Common myeloid progenitor, CD34-positive (primary cell): ENCODE results near the gene GLA.
A peak's percentile ranks its signal among the peaks of the same experiment; 100 is the strongest.

Source experiments
- CTCF ChIA-PET: fragments of 350-600 bp; sonication (Branson Sonifier 250); formaldehyde crosslinking; loops from one replicate; lab custom pipeline; 2021; ENCODE audit warnings: antibody characterized with exemption; lab: Charles Lee
- POLR2A ChIA-PET: fragments of 350-600 bp; sonication (Branson Sonifier 250); formaldehyde crosslinking; loops from one replicate; lab custom pipeline; 2021; ENCODE audit warnings: antibody characterized with exemption; lab: Charles Lee
- DNase-seq, 3 donors: peaks; one replicate each; pipeline versions ENCODE4 v3.0.0 to v3.0.0-alpha.2; 2013
- H3K27ac ChIP-seq, 2 experiments: 1 replicate in 1 of 2; 2 replicates in 1 of 2; pipeline ENCODE4 v1.7.0; 2013; ENCODE audit warnings: inconsistent platforms in 2 of 2, low read length in 2 of 2, mild to moderate bottlenecking in 2 of 2, low read depth in 1 of 2, moderate library complexity in 1 of 2; ENCODE audit not compliant: severe bottlenecking in 2 of 2, insufficient read depth in 1 of 2, poor library complexity in 1 of 2
- H3K27me3 ChIP-seq, 5 experiments: replicated peaks in 2 of 5; 1 replicate in 3 of 5; 2 replicates in 2 of 5; pipeline versions ENCODE4 v1.6.1 to v1.7.0; 2013; ENCODE audit warnings: low read length in 4 of 5, mild to moderate bottlenecking in 2 of 5, moderate library complexity in 2 of 5, inconsistent platforms in 1 of 5; ENCODE audit not compliant: insufficient read depth in 5 of 5, control insufficient read depth in 4 of 5
- H3K36me3 ChIP-seq, 4 experiments: 1 replicate in 2 of 4; 2 replicates in 2 of 4; pipeline versions ENCODE4 v1.6.1 to v1.7.0; 2013; ENCODE audit warnings: low read length in 3 of 4, control low read depth in 1 of 4, mild to moderate bottlenecking in 1 of 4; ENCODE audit not compliant: control insufficient read depth in 4 of 4, insufficient read depth in 4 of 4
- H3K4me1 ChIP-seq, 4 experiments: 1 replicate in 3 of 4; 2 replicates in 1 of 4; pipeline versions ENCODE4 v1.6.1 to v1.7.1; 2013; ENCODE audit warnings: low read length in 3 of 4, mild to moderate bottlenecking in 3 of 4, control low read depth in 1 of 4, inconsistent platforms in 1 of 4, moderate library complexity in 1 of 4; ENCODE audit not compliant: control insufficient read depth in 4 of 4, insufficient read depth in 4 of 4; ENCODE audit errors: control extremely low read depth in 1 of 4
- H3K4me3 ChIP-seq, 7 experiments: 1 replicate in 4 of 7; 2 replicates in 3 of 7; pipeline versions ENCODE4 v1.5.1 to v1.7.0; 2013; ENCODE audit warnings: mild to moderate bottlenecking in 7 of 7, low read length in 6 of 7, moderate library complexity in 6 of 7, inconsistent platforms in 2 of 7, low read depth in 2 of 7, control low read depth in 1 of 7; ENCODE audit not compliant: insufficient read depth in 4 of 7, control insufficient read depth in 1 of 7; ENCODE audit errors: extremely low read depth in 1 of 7
- H3K9me3 ChIP-seq, 5 experiments: 1 replicate in 4 of 5; 2 replicates in 1 of 5; pipeline versions ENCODE4 v1.6.1 to v1.7.1; 2013; ENCODE audit warnings: low read length in 4 of 5, mild to moderate bottlenecking in 2 of 5, inconsistent platforms in 1 of 5, low read depth in 1 of 5, moderate library complexity in 1 of 5; ENCODE audit not compliant: control insufficient read depth in 4 of 5, insufficient read depth in 2 of 5; ENCODE audit errors: control extremely low read depth in 1 of 5
- WGBS: methylation state at CpG from one replicate; pipeline ENCODE4 v1.1.5; 2013; ENCODE audit not compliant: insufficient coverage; 5-methylcytosine and 5-hydroxymethylcytosine counted together

Gene GLA

GRCh38 chrX:101383679-101384205 lies 24.0 kb downstream of the GLA start:
- WGBS: 41% methylated on average over 2 of the region's 4 CpGs
- CTCF ChIA-PET: interaction anchor here (0.8 to 1.1 kb wide), 2 partner anchors 9 to 18 kb away, joined by 3 to 4 read pairs; no protein-coding TSS in a partner anchor

GRCh38 chrX:101377547-101377946 lies 30.2 kb downstream of the GLA start:
- Histone ChIP-seq H3K4me1 (peaks cover 0 to 3% (median under 1%) of the 10 kb centered on the region in 4 experiments), H3K36me3 (peaks cover 0 to 15% (median 1%) of the 10 kb centered on the region in 4 experiments), H3K9me3 (no peaks in the 10 kb centered on the region), H3K27ac (no peak overlapping the region), H3K27me3 (peaks cover 0 to 2% (median 0%) of the 10 kb centered on the region in 5 experiments), H3K4me3 (no peak overlapping the region)
- peak in 1 of 3 donors; percentile 17 for DNase-seq
- 20% methylated on average over 1 of the region's 1 CpG for WGBS
- CTCF ChIA-PET: interaction anchor here (1.4 kb wide), 1 partner anchor 8 kb away, joined by 3 read pairs; the partner anchor contains the start of gene BTK
- POLR2A ChIA-PET: no interaction called here

More at GRCh38 chrX:101383679-101384205, 24.0 kb downstream of the GLA start:
- Histone ChIP-seq H3K27me3 (no peaks in the 10 kb centered on the region), H3K4me1 (peaks cover 10 to 35% (median 17%) of the 10 kb centered on the region in 4 experiments), H3K27ac (no peak overlapping the region), H3K4me3 (peak overlapping the region in 2 of 7 experiments; percentile 52 to 56), H3K36me3 (no peaks in the 10 kb centered on the region), H3K9me3 (no peaks in the 10 kb centered on the region)
- POLR2A ChIA-PET: no interaction called here
- DNase-seq: peak in 2 of 3 donors; percentile 47 to 53

- POLR2A ChIA-PET: no interaction called here
- CTCF ChIA-PET: no interaction called here
- Histone ChIP-seq H3K27me3 (peaks cover 0 to 2% (median 0%) of the 10 kb centered on the region in 5 experiments), H3K4me1 (peaks cover 2 to 17% (median 11%) of the 10 kb centered on the region in 4 experiments), H3K36me3 (peaks cover 2 to 23% (median 7%) of the 10 kb centered on the region in 4 experiments), H3K27ac (no peak overlapping the region), H3K9me3 (no peaks in the 10 kb centered on the region), H3K4me3 (no peak overlapping the region)
- WGBS: 27% methylated on average over 2 of the region's 3 CpGs
- DNase-seq: peak in 2 of 3 donors; percentile 29 to 43
These were observed 36.7 kb downstream of the GLA start for GRCh38 chrX:101370888-101371504.

- Histone ChIP-seq H3K4me1 (peaks cover 2 to 17% (median 11%) of the 10 kb centered on the region in 4 experiments), H3K9me3 (no peaks in the 10 kb centered on the region), H3K27me3 (no peaks in the 10 kb centered on the region), H3K4me3 (peak overlapping the region in 1 of 7 experiments; percentile 8), H3K27ac (no peak overlapping the region), H3K36me3 (peaks cover 4 to 21% (median 11%) of the 10 kb centered on the region in 4 experiments)
- POLR2A ChIA-PET: no interaction called here
- no peak for DNase-seq
- 85% methylated on average over 5 of the region's 6 CpGs for WGBS
- CTCF ChIA-PET: no interaction called here
These were observed 38.0 kb downstream of the GLA start for GRCh38 chrX:101369687-101370086.

GRCh38 chrX:101368800-101369199 lies 38.9 kb downstream of the GLA start:
- no peaks in the 10 kb centered on the region for H3K27me3 ChIP-seq
- DNase-seq: peak in 2 of 3 donors; percentile 50 to 67
- H3K4me1 ChIP-seq: peaks cover 2 to 17% (median 11%) of the 10 kb centered on the region in 4 experiments
- H3K9me3 ChIP-seq: no peaks in the 10 kb centered on the region
- ChIA-PET POLR2A (no interaction called here), CTCF (no interaction called here)
- H3K4me3 ChIP-seq: no peak overlapping the region
- H3K36me3 ChIP-seq: peaks cover 4 to 16% (median 10%) of the 10 kb centered on the region in 4 experiments
- no peak overlapping the region for H3K27ac ChIP-seq

GRCh38 chrX:101365301-101365795 lies 42.4 kb downstream of the GLA start:
- DNase-seq: no peak
- H3K27me3 ChIP-seq: no peaks in the 10 kb centered on the region
- H3K36me3 ChIP-seq: peaks cover 4 to 29% (median 16%) of the 10 kb centered on the region in 4 experiments
- ChIA-PET CTCF (interaction anchor here (0.9 kb wide), 1 partner anchor 14 kb away, joined by 3 read pairs; no protein-coding TSS in a partner anchor), POLR2A (no interaction called here)
- 100% methylated on average over 1 of the region's 1 CpG for WGBS
- H3K4me3 ChIP-seq: no peak overlapping the region
- no peak overlapping the region for H3K27ac ChIP-seq
- peaks cover 2 to 6% (median 4%) of the 10 kb centered on the region in 4 experiments for H3K4me1 ChIP-seq
- H3K9me3 ChIP-seq: no peaks in the 10 kb centered on the region

GRCh38 chrX:101362757-101363156 lies 45.0 kb downstream of the GLA start:
- CTCF ChIA-PET: interaction anchor here (1.3 kb wide), 1 partner anchor 28 kb away, joined by 3 read pairs; the partner anchor contains the start of gene RPL36A
- DNase-seq: no peak
- H3K4me1 ChIP-seq: no peaks in the 10 kb centered on the region
- H3K27me3 ChIP-seq: no peaks in the 10 kb centered on the region
- H3K4me3 ChIP-seq: no peak overlapping the region
- no peaks in the 10 kb centered on the region for H3K9me3 ChIP-seq
- POLR2A ChIA-PET: no interaction called here
- no peak overlapping the region for H3K27ac ChIP-seq
- peaks cover 5 to 46% (median 25%) of the 10 kb centered on the region in 4 experiments for H3K36me3 ChIP-seq
